HG03565 (cell line): Measurements from ENCODE around the gene MMP2.

Experiments used
- ATAC-seq: cut with Tn5 transposase; IDR thresholded peaks from one replicate; pipeline ENCODE4 v1.9.1; 2021; ENCODE audit warnings: mild to moderate bottlenecking, moderate library complexity; ENCODE audit not compliant: unreplicated experiment

The MMP2 gene

DNA sequence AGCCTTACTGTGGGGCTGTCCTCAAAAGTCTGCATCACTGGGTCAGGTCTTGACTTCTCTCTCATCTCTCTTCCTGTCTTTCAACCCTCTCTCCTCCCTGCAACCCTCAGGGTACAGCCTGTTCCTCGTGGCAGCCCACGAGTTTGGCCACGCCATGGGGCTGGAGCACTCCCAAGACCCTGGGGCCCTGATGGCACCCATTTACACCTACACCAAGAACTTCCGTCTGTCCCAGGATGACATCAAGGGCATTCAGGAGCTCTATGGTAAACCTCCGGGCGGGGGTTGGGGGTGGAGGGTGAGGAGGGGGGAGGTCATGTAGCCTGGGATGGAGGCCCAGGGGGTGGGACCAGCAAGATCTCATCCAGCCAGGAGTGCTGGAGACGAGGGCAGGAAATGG lies 12.7 kb downstream of the MMP2 start:
- no peak for ATAC-seq

- no peak for ATAC-seq
Observed at GRCh38 chr16:55492756-55493380, 13.9 kb downstream of the MMP2 start.

GRCh38 chr16:55494994-55495421 lies 16.0 kb downstream of the MMP2 start:
- no peak for ATAC-seq

GRCh38 chr16:55495616-55496289 lies 16.8 kb downstream of the MMP2 start:
- ATAC-seq = no peak

DNA sequence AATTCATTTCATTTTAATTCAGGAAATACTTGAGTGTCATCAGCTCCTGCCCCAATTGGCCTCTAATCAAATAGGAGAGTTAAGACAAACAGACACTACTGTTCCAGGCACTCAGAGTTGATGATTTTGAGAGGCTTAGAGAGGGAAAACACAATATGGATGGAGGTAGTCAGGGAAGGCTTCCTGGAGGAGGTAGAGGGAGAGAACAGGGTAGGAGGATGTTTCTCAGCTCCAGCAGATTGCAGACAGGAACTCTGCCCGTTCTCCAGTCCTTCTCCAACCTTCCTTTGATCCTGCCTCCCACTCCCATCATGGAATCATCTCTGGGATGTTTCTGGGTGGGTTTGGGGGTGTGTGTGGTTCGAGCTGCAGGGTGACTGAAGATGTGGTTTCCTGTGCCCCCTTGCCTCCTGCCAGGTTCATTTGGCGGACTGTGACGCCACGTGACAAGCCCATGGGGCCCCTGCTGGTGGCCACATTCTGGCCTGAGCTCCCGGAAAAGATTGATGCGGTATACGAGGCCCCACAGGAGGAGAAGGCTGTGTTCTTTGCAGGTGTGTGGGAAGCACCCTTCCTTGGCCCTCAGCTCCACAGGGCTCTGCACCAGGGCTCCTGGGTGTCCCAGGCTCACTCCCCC lies 17.6 kb downstream of the MMP2 start:
- ATAC-seq = no peak

GRCh38 chr16:55497558-55497957 lies 18.6 kb downstream of the MMP2 start:
- ATAC-seq = no peak

DNA sequence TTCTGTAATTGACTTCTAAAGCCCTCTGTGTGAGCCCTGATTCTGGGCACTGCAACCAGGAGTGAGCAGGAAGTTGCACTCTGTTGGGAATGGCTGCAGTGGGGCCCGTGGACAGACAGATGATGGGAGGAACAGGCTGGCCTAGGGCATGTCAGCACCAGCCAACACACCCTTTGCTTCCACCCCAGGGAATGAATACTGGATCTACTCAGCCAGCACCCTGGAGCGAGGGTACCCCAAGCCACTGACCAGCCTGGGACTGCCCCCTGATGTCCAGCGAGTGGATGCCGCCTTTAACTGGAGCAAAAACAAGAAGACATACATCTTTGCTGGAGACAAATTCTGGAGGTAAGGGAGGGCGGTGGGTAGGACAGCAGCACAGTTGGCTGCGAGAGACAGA lies 19.1 kb downstream of the MMP2 start:
- no peak for ATAC-seq

- no peak for ATAC-seq
Observed at GRCh38 chr16:55499281-55499680, 20.3 kb downstream of the MMP2 start.

GRCh38 chr16:55499951-55500529 lies 21.0 kb downstream of the MMP2 start:
- no peak for ATAC-seq

DNA sequence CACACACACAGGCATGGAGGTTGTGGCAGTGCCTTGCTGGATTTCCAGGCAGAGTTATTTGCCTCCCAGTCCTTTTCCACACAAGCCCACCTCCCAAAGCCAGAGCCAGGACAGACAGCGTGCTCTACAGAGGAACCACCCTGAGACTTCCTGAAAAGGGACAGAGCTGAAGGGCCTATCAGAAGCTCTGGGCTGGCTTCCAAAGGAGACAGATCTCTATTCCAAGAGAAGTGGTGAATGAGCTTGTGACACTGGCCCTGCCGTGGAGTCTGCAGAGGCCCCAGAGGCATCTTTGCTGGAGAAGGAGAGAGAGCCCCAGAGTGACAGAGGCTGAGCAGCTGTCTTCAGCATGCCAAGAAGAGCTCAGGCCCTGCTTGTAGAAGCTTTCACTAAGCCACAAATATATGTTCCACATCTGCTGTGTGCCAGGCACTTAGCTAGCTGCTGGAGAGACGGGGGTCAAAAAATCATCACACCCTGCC lies 21.6 kb downstream of the MMP2 start:
- ATAC-seq = no peak

DNA sequence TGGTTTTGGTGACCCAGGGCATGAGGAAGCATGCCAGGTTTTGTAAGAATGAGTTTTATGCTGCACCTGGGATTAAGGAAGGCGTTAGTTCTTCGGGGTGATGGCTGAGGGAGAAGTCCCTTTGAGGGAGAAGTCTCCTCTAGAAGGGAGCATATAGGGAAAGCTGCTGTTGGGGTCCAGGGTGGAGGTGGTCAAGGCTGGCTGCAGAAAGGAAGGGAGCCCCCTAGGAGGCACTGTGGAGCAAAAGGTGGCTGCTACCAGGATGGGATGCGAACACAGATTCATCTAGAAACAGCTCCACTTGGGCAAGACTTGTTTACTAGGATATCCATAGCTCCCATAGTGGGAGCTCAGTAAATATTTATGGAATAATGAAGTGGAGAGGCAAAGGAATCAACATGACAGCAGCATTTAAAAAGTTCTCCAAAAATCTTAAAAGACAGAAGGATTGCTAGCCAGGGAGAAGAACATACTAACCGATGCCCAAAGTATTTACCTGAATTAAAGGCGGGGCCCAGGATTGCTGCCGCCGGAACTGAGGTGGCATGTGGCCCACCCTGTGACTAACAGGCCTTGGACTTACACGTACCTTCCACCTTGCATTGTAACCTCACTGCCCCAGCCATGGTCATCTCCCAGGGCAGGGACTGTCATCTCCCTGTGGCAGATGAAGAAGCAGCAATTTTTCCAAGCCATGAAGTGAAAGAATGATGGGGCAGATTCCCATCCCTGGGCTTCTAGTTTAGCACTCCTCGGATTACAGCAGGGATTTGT lies 22.7 kb downstream of the MMP2 start:
- ATAC-seq = no peak

GRCh38 chr16:55502801-55503366 lies 23.9 kb downstream of the MMP2 start:
- ATAC-seq = no peak

- no peak for ATAC-seq
Observed at GRCh38 chr16:55503726-55504550, 24.9 kb downstream of the MMP2 start.

DNA sequence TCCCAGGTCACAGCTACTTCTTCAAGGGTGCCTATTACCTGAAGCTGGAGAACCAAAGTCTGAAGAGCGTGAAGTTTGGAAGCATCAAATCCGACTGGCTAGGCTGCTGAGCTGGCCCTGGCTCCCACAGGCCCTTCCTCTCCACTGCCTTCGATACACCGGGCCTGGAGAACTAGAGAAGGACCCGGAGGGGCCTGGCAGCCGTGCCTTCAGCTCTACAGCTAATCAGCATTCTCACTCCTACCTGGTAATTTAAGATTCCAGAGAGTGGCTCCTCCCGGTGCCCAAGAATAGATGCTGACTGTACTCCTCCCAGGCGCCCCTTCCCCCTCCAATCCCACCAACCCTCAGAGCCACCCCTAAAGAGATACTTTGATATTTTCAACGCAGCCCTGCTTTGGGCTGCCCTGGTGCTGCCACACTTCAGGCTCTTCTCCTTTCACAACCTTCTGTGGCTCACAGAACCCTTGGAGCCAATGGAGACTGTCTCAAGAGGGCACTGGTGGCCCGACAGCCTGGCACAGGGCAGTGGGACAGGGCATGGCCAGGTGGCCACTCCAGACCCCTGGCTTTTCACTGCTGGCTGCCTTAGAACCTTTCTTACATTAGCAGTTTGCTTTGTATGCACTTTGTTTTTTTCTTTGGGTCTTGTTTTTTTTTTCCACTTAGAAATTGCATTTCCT lies 26.5 kb downstream of the MMP2 start:
- no peak for ATAC-seq

DNA sequence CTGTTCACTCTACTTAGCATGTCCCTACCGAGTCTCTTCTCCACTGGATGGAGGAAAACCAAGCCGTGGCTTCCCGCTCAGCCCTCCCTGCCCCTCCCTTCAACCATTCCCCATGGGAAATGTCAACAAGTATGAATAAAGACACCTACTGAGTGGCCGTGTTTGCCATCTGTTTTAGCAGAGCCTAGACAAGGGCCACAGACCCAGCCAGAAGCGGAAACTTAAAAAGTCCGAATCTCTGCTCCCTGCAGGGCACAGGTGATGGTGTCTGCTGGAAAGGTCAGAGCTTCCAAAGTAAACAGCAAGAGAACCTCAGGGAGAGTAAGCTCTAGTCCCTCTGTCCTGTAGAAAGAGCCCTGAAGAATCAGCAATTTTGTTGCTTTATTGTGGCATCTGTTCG lies 27.1 kb downstream of the MMP2 start:
- ATAC-seq = no peak

DNA sequence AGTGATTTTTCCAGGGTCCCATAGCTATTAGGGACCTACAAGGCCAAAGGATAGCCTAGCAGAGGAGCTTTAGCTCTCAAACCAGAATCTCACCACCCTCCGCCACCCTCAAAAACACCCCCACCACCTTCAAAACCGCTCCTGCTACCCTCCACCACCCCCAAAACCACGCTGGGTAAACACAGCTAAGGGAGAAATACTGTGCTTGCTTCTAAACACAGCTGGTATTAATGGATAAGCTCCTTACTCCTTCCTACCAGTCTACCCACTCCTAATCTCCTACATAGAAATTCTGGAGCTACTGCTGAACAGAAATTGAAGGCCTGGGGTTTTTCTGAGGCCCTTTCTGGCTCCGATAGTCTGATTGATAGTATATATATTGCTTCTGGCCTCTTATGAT lies 27.7 kb downstream of the MMP2 start:
- no peak for ATAC-seq

DNA sequence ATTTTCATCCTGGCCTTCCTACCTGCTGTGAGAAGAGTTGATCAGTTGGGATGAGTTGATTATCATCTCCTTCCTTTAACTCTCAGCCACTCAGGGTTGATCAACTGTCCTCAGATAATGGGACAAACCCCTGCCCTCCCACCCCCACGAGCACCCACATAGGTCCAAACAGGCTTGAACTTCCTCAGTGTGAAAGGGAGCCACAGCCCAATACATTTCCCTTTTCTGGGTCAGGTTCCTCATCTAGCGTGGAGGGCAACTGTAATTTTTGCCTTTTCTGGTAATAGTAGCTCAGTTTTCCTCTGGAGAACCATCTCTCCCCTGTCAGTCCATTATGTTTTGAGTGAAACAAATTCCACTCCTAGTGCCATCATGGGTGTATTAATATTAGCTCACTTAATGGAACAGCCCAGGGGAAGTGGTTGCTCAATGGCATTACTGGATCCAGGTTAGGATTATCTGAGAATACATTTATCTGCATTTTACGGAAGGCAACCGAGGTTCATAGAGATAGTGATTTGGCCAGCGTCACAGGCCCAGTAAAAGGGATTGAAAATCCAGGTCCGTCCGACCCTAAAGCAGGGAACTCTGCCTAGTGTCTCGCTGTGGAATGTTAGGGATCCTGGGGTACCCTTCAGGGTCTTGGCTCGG lies 29.4 kb downstream of the MMP2 start:
- ATAC-seq = no peak

DNA sequence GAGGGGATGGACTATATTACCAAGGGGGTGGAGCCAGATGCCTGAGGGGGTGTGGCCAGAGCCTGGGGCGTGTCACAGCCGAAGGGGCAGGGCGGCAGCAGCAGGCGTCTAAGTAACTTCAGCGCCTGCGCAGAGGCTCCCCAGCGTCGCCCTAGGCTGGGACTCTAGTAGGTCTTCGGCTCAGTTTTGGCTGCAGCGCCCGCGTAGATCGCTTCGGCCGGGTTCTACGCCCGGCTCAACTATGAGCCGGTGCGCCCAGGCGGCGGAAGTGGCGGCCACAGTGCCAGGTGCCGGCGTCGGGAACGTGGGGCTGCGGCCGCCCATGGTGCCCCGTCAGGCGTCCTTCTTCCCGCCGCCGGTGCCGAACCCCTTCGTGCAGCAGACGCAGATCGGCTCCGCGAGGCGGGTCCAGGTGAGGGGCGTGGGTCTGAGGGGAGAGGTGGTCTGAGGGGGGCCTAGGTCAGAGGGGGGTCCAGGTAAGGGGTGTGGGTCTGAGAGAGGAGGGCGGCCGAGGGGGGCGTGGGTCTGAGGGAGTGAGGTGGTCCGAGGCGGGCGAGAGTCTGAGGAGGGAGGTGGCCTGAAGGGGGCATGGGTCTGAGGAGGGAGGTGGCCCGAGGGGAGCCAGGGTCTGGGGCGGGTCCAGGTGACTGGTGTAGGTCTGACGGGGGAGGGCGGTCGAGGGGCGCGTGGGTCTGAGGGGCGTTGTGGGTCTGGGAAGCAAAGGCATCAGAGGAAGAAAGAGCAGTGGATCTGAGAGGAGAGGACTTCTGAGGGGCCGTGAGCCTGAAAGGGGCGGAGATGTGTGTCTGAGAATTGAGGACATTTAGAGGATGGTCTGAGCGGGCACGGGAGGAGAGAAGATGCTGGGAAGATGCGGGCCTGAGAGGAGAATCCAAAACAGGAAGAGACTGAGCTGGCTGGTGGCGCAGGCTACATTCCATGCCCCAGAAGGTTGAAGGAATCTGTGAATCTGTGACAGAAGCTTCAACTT lies 30.2 kb downstream of the MMP2 start, which contains the start of gene LPCAT2:
LPCAT2 (plus strand) TSS at position 132 of the 991 bp plus-strand sequence; CDS start at position 242, 110 bp downstream.
- ATAC-seq = no peak
